MCF 10A (cell line): ENCODE data around the gene LRRC74B. TPM values are rescaled to one million over a fixed set of nuclear protein-coding genes. Genes with fewer than 3 reads are reported as not detected.
A peak's percentile ranks its signal among the peaks of the same experiment; 100 is the strongest.

ENCODE experiments used
- BruUV-seq: library from RNA; stranded (reverse); fragments of 400-500 nt; replicated peaks from 2 replicates; lab custom pipeline; 2021; lab: Mats Ljungman, UMichigan
- CTCF ChIA-PET: fragments of 300-600 bp; sonication (Branson Sonifier 250); formaldehyde crosslinking; extraction: SDS; loops from one replicate; lab custom pipeline; 2021; ENCODE audit warnings: antibody characterized with exemption, inconsistent platforms; lab: Yijun Ruan, JAX
- POLR2A ChIA-PET: fragments of 300-600, 350-650 bp; sonication (Branson Sonifier 250); formaldehyde crosslinking; extraction: SDS; loops from one replicate; lab custom pipeline; 2020; ENCODE audit warnings: antibody characterized with exemption, inconsistent platforms; lab: Yijun Ruan, JAX
- DNase-seq: peaks from one replicate; pipeline ENCODE4 v3.0.0-alpha.2; 2018; ENCODE audit not compliant: unreplicated experiment
- H3K27ac Mint-ChIP-seq: one replicate; pipeline ENCODE4 v1.8.0; 2022; ENCODE audit warnings: mild to moderate bottlenecking, low read depth, mixed read lengths; ENCODE audit not compliant: unreplicated experiment
- H3K27me3 Mint-ChIP-seq: one replicate; pipeline ENCODE4 v1.8.0; 2022; ENCODE audit warnings: mixed read lengths; ENCODE audit not compliant: insufficient read depth, unreplicated experiment
- H3K36me3 Mint-ChIP-seq: one replicate; pipeline ENCODE4 v1.8.0; 2022; ENCODE audit warnings: mild to moderate bottlenecking, moderate library complexity, mixed read lengths; ENCODE audit not compliant: insufficient read depth, unreplicated experiment
- H3K4me1 Mint-ChIP-seq: one replicate; pipeline ENCODE4 v1.8.0; 2022; ENCODE audit warnings: mixed read lengths; ENCODE audit not compliant: insufficient read depth, unreplicated experiment
- H3K4me3 Mint-ChIP-seq: one replicate; pipeline ENCODE4 v1.8.0; 2022; ENCODE audit warnings: mild to moderate bottlenecking, moderate library complexity, mixed read lengths; ENCODE audit not compliant: unreplicated experiment
- H3K9me3 Mint-ChIP-seq: one replicate; pipeline ENCODE4 v1.8.0; 2022; ENCODE audit warnings: mixed read lengths; ENCODE audit not compliant: unreplicated experiment
- intact Hi-C: fragments of 100-400 bp; cut with micrococcal nuclease; formaldehyde crosslinking; loops from 2 replicates; pipeline ENCODE4 v1.14.1; 2022
- total RNA-seq: library from RNA; stranded (reverse); gene quantifications from 2 replicates; pipeline ENCODE4 v1.2.3, GENCODE V29; 2022
- TF ChIP-seq, protein P1 (sequence below): fragments of 200-600 bp; IDR thresholded peaks from one replicate; pipeline ENCODE4 v1.8.0; 2022; ENCODE audit warnings: antibody characterized with exemption, mild to moderate bottlenecking; ENCODE audit not compliant: unreplicated experiment

LRRC74B gene
- total RNA-seq, 1 experiment from 2014 or later = not detected

DNA sequence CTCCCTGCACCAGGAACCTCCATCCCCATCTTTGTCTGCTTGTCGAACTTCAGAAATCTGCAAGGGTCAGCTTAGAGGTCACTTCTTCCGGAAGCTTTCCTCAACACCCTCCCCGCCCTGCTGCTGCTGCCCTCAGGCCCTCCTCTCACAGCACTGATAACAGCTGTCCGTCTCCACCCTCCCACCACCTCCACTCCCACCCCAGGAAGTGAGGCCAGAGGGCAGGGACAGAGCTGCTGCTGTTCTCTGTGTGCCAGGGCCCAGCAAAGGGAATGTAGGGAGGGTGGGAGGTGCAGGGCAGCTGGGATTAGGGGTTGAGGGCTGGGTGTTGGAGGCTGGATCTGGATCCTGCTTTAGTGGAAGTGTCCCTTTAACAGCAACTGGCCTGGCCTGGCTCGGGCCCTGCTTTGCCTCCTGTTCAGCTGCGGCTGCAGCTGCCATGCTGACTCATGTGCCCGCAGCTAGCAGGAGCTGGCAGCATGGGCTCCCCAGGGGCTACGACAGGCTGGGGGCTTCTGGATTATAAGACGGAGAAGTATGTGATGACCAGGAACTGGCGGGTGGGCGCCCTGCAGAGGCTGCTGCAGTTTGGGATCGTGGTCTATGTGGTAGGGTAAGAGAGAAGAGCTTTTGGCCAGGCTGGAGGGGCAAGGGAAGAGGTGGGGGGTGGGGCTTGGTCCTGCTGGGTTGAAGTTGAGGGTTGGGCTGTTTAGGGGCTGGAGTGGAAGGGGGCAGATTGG, 30.9 kb upstream of the LRRC74B start, which contains the start of gene P2RX6:
P2RX6 (plus strand) TSS at position 440 of the 740 bp plus-strand sequence; CDS start at position 450, 10 bp downstream.
- H3K4me1 Mint-ChIP-seq = peaks cover 22% of the 10 kb centered on the region
- peak; percentile 32 for DNase-seq
- ChIA-PET CTCF (interaction anchor here (0.6 to 0.7 kb wide), 2 partner anchors 11 to 33 kb away, joined by 3 to 4 read pairs; partner anchors contain the start of gene LZTR1), POLR2A (interaction anchor here (0.6 to 3.5 kb wide), 9 partner anchors 9 to 1159 kb away, joined by 3 to 21 read pairs (median 6); partner anchors contain the start of gene THAP7)
- H3K4me3 Mint-ChIP-seq = peak within 1 kb of the TSS; percentile 80
- BruUV-seq = no TSS peak
- H3K36me3 Mint-ChIP-seq = peaks cover 9% of the 10 kb centered on the region
- H3K27me3 Mint-ChIP-seq = no peaks in the 10 kb centered on the region
- TF ChIP-seq, protein P1, sequence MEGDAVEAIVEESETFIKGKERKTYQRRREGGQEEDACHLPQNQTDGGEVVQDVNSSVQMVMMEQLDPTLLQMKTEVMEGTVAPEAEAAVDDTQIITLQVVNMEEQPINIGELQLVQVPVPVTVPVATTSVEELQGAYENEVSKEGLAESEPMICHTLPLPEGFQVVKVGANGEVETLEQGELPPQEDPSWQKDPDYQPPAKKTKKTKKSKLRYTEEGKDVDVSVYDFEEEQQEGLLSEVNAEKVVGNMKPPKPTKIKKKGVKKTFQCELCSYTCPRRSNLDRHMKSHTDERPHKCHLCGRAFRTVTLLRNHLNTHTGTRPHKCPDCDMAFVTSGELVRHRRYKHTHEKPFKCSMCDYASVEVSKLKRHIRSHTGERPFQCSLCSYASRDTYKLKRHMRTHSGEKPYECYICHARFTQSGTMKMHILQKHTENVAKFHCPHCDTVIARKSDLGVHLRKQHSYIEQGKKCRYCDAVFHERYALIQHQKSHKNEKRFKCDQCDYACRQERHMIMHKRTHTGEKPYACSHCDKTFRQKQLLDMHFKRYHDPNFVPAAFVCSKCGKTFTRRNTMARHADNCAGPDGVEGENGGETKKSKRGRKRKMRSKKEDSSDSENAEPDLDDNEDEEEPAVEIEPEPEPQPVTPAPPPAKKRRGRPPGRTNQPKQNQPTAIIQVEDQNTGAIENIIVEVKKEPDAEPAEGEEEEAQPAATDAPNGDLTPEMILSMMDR = no peak
- H3K9me3 Mint-ChIP-seq = no peaks in the 10 kb centered on the region
- intact Hi-C loops = no loop called here
- H3K27ac Mint-ChIP-seq = peak within 1 kb of the TSS; percentile 77

DNA sequence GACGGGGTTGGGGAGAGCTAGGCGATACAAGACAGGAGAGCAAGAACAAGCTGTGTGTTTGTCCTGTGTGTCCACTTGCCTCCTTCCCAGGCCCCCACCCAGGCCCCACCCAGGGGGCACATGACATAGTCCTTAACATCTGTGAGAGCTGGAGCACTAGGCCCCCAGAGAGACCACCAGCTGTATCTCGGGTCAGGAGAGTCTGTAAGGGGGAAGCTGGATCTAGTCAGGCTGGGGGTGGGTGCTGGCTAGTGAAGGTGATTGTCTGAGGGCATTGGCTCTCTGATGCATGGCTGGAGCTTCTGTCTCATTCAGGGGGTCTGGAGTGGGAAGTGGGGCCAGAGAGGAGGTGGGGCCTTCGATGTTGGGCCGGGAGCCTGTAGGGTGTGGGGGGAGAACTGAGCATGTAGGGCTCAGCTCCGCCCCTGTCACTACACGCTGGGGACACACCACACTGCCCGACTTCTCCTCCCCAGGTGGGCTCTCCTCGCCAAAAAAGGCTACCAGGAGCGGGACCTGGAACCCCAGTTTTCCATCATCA, 30.2 kb upstream of the LRRC74B start:
- peaks cover 9% of the 10 kb centered on the region for H3K36me3 Mint-ChIP-seq
- H3K27me3 Mint-ChIP-seq = no peaks in the 10 kb centered on the region
- H3K9me3 Mint-ChIP-seq = no peaks in the 10 kb centered on the region
- no TSS peak for BruUV-seq
- TF ChIP-seq, protein P1 = no peak
- ChIA-PET POLR2A (interaction anchor here (0.9 to 3.5 kb wide), 6 partner anchors 8 to 59 kb away, joined by 3 to 21 read pairs (median 7); partner anchors contain the start of gene THAP7), CTCF (interaction anchor here (0.7 kb wide), 1 partner anchor 34 kb away, joined by 3 read pairs; the partner anchor contains the start of gene LZTR1)
- H3K4me1 Mint-ChIP-seq = peaks cover 22% of the 10 kb centered on the region
- peak overlapping the region; percentile 80 for H3K4me3 Mint-ChIP-seq
- intact Hi-C loops = no loop called here
- H3K27ac Mint-ChIP-seq = peak overlapping the region; percentile 77
- DNase-seq = no peak

DNA sequence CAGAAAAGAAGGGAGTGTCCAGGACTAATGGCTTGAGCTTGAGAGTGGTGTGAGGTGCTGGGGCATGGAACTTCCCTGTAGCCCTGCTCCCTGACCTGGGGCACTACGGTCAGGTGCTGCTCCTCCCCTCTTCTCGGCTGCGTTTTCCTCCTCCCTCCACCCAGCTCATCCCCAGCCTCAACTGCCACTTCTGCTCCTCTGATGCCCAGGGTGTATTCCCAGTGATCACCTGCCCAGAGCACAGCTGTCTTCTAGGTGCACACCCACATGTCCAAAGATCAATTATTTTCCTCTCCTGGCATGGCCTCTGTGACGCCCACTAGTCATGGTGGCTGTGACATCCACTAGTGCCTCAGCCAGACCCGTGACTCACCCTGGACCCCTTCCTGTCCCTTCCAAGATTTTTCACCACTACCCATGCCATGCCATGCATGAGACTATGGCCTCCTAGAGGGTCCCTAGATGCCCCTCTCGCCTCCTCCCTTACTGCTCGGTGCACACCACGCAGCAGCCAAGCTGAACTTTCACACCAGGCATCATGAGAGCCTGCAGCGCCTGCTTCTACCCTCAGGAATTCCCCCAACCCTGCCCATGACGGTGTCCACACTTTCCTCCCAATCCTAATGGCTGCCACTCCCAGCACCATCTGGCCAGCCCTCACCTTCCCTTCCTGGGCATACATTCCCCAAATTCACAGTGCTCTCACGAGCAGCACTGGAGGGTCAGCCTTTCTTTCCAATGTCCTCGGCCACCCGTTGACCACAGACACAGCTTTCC, 28.9 kb upstream of the LRRC74B start:
- intact Hi-C loops = no loop called here
- no peaks in the 10 kb centered on the region for H3K27me3 Mint-ChIP-seq
- TF ChIP-seq, protein P1 = no peak
- ChIA-PET POLR2A (interaction anchor here (0.6 to 2.3 kb wide), 3 partner anchors 14 to 132 kb away, joined by 3 to 21 read pairs (median 3); partner anchors contain the start of gene THAP7), CTCF (interaction anchor here (0.6 to 0.7 kb wide), 2 partner anchors 65 to 96 kb away, joined by 3 to 6 read pairs; no protein-coding TSS in a partner anchor)
- no peak overlapping the region for H3K27ac Mint-ChIP-seq
- peaks cover 22% of the 10 kb centered on the region for H3K4me1 Mint-ChIP-seq
- peaks cover 9% of the 10 kb centered on the region for H3K36me3 Mint-ChIP-seq
- no peaks in the 10 kb centered on the region for H3K9me3 Mint-ChIP-seq
- no TSS peak for BruUV-seq
- peak overlapping the region; percentile 25 for H3K4me3 Mint-ChIP-seq
- DNase-seq = no peak
